ENCODE data around the gene PTMA. TPM values are rescaled to one million over a fixed set of nuclear protein-coding genes. Genes with fewer than 3 reads are reported as not detected.

Gene PTMA
- total RNA-seq, 2 experiments from 2014 or later: 1,546 to 1,586 TPM

- Histone ChIP-seq H3K4me1 (ENCODE audit: insufficient read depth, low read length) (peaks cover 14% of the 10 kb centered on the region), H3K9me3 (ENCODE audit: control insufficient read depth in 1 of 2, insufficient read depth in 1 of 2, low read length in 2 of 2) (peaks cover 0 to 4% of the 10 kb centered on the region in 2 experiments), H3K27me3 (ENCODE audit: control insufficient read depth in 1 of 2, insufficient read depth in 2 of 2, low read length in 2 of 2) (no peaks in the 10 kb centered on the region), H3K4me3 (ENCODE audit: low read length) (no peak overlapping the region), H3K36me3 (ENCODE audit: insufficient read depth, low read length) (no peaks in the 10 kb centered on the region), H3K27ac (ENCODE audit: low read depth in 1 of 2, low read length in 2 of 2) (no peak overlapping the region)
- Mint-ChIP-seq H3K27me3 (no peaks in the 10 kb centered on the region), H3K4me1 (ENCODE audit: low read depth) (peaks cover 4% of the 10 kb centered on the region), H3K9me3 (no peaks in the 10 kb centered on the region), H3K36me3 (ENCODE audit: low read depth) (no peaks in the 10 kb centered on the region), H3K27ac (no peak overlapping the region), H3K4me3 (no peak overlapping the region)
- POLR2A ChIA-PET: interaction anchor here (2.9 kb wide), 1 partner anchor 45 kb away, joined by 10 read pairs; no protein-coding TSS in a partner anchor
- CTCF ChIA-PET: no interaction called here
- no peak for DNase-seq
- intact Hi-C loops (cut with DNase I, micrococcal nuclease): loop anchor here in 1 of 2 experiments (10.0 kb wide), 1 partner anchor 614 kb away; the partner anchor contains the start of gene PSMD1
- ATAC-seq (ENCODE audit: poor library complexity): no peak
- no peak for TF ChIP-seq CTCF (IDR thresholded peaks at IDR 0.05)
Measured at GRCh38 chr2:231668981-231669380, 39.3 kb upstream of the PTMA start.

- DNase-seq (no peak), ATAC-seq (ENCODE audit: poor library complexity) (no peak)
- H3K4me1 Mint-ChIP-seq (ENCODE audit: low read depth): no peaks in the 10 kb centered on the region
- intact Hi-C loops (cut with DNase I, micrococcal nuclease): loop anchor here in 1 of 2 experiments (10.0 kb wide), 1 partner anchor 643 kb away; no protein-coding TSS in a partner anchor
- no peak overlapping the region for H3K4me3 Mint-ChIP-seq
- Histone ChIP-seq H3K4me1 (ENCODE audit: insufficient read depth, low read length) (peaks cover 14% of the 10 kb centered on the region), H3K4me3 (ENCODE audit: low read length) (no peak overlapping the region), H3K27me3 (ENCODE audit: control insufficient read depth in 1 of 2, insufficient read depth in 2 of 2, low read length in 2 of 2) (no peaks in the 10 kb centered on the region), H3K36me3 (ENCODE audit: insufficient read depth, low read length) (no peaks in the 10 kb centered on the region), H3K9me3 (ENCODE audit: control insufficient read depth in 1 of 2, insufficient read depth in 1 of 2, low read length in 2 of 2) (no peaks in the 10 kb centered on the region), H3K27ac (ENCODE audit: low read depth in 1 of 2, low read length in 2 of 2) (no peak overlapping the region)
- no peak for TF ChIP-seq CTCF (IDR thresholded peaks at IDR 0.05)
- H3K9me3 Mint-ChIP-seq: no peaks in the 10 kb centered on the region
- no peaks in the 10 kb centered on the region for H3K36me3 Mint-ChIP-seq (ENCODE audit: low read depth)
- POLR2A ChIA-PET: interaction anchor here (1.0 to 3.2 kb wide), 3 partner anchors 37 to 70 kb away, joined by 4 to 19 read pairs (median 5); partner anchors contain the start of gene PTMA
- CTCF ChIA-PET: no interaction called here
- H3K27me3 Mint-ChIP-seq: no peaks in the 10 kb centered on the region
- no peak overlapping the region for H3K27ac Mint-ChIP-seq
Measured at GRCh38 chr2:231671270-231672050, 36.9 kb upstream of the PTMA start.

GRCh38 chr2:231672617-231673347, 35.5 kb upstream of the PTMA start:
- ChIA-PET CTCF (interaction anchor here (1.2 kb wide), 1 partner anchor 41 kb away, joined by 7 read pairs; no protein-coding TSS in a partner anchor), POLR2A (interaction anchor here (1.3 to 3.2 kb wide), 3 partner anchors 35 to 59 kb away, joined by 5 to 19 read pairs (median 8); partner anchors contain the start of gene PTMA)
- Histone ChIP-seq H3K9me3 (ENCODE audit: control insufficient read depth in 1 of 2, insufficient read depth in 1 of 2, low read length in 2 of 2) (no peaks in the 10 kb centered on the region), H3K4me3 (ENCODE audit: low read length) (no peak overlapping the region), H3K4me1 (ENCODE audit: insufficient read depth, low read length) (peaks cover 15% of the 10 kb centered on the region), H3K36me3 (ENCODE audit: insufficient read depth, low read length) (no peaks in the 10 kb centered on the region), H3K27me3 (ENCODE audit: control insufficient read depth in 1 of 2, insufficient read depth in 2 of 2, low read length in 2 of 2) (no peaks in the 10 kb centered on the region), H3K27ac (ENCODE audit: low read depth in 1 of 2, low read length in 2 of 2) (no peak overlapping the region)
- ATAC-seq (ENCODE audit: poor library complexity) (no peak), DNase-seq (peak in 1 of 14 experiments; percentile 28)
- Mint-ChIP-seq H3K27me3 (peaks cover 2% of the 10 kb centered on the region), H3K9me3 (no peaks in the 10 kb centered on the region), H3K4me1 (ENCODE audit: low read depth) (peaks cover 3% of the 10 kb centered on the region), H3K27ac (no peak overlapping the region), H3K4me3 (no peak overlapping the region), H3K36me3 (ENCODE audit: low read depth) (no peaks in the 10 kb centered on the region)
- TF ChIP-seq CTCF (IDR thresholded peaks at IDR 0.05): no peak
- intact Hi-C loops (cut with DNase I, micrococcal nuclease): loop anchor here in 1 of 2 experiments (10.0 kb wide), 1 partner anchor 642 kb away; no protein-coding TSS in a partner anchor

All from CD4-positive, alpha-beta T cell (primary cell).